Glomerular visceral epithelial cell (primary cell): ENCODE measurements around the gene INPP5A.
"Not testable (repeated sequence)": the region's sequence is repeated elsewhere in the genome, so short reads cannot be mapped to it uniquely, and the experiment has no call there.

ENCODE experiments used
- DNase-seq: peaks from one replicate; pipeline ENCODE4 v3.0.0-alpha.2; 2016; ENCODE audit errors: extremely low spot score

Gene INPP5A

GRCh38 chr10:132548869-132549268, 11.3 kb downstream of the INPP5A start:
- no peak for DNase-seq

- DNase-seq, result no peak
Measured at GRCh38 chr10:132549371-132549770, 11.8 kb downstream of the INPP5A start.

DNA sequence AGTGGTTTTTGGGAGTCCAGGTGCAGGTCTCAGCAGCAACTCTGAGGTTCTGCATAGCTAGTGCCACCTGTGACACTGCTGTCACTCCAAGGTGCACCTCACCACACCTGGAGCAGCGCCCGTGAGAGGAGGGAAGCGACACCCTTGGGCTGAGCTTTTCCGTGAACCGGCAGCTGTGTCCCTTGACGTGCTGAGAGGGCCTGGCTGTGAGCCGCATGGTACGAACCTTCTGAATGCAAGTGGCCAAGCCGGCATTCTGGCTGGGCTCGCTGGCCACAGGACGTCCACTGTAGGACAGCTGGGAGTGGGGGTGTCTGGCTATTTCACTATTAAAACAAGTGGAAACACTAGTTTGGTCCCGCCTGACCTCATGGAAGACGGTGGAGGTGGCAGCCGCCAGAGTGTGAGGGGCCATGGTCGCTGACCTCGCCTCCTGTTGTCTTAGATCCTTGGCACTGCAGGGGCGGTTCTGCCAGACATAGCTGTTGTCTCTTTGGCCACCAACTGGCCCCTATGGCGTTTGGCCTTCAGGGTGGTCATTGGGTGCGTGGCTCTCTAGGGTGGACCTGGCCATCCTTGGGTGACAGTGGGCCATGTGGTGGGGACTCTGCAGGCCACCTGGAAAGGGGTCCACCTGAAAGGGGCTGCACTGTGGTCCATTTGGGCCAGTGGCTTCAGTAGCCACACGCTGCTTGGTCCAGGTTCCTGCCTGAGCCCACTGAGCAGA, 12.9 kb downstream of the INPP5A start:
- DNase-seq, result no peak

DNA sequence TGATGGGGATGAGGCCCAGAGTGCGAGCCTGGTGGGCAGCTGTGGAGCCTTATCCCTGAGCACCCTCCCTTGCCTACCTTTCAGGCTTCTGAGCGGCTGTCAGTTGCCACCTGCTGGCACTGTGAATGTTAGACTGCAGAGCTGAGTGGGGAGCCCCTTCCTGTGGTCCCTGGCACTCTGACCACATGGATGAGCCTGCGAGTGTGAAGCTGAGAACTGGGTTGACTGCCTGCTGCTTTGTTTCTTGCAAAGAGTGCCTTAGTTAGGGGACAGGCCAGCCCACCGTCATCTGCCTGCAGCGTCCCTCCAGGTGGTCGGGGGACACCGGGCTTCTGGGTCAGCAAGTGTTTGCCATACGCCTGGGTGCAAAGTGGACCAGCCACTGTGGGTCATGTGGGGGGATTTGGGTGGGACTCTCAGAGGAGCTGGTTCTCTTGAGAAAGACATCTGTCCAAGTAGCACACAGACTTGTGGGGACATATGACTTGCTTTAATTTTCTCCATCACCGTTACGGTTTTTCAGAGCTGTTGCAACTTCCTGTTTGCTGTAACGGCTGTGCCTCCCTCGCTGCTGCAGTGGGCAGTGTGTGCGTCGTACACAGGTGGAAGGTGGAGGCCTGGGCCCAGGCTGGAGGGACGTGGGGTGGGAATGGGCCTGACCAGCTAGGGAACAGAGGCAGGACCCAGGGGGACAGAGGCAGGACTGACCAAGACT, 13.7 kb downstream of the INPP5A start:
- no peak for DNase-seq

DNA sequence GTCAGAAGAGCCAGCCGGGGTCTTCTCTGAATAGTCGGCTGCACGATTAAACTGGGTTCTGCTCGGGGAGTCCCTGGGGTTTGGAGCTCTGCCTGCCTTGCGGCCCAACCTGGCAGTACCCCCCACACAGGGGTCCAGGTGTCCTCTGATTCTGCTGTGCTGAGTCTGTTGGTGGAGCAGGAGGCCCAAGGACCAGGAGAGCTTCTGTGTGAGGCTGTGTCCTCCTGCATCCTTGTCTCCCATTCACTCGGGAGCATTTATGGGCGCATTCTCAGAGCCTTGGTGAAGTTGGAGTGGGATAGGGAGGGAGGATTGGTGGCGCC, 14.2 kb downstream of the INPP5A start:
- no peak for DNase-seq

GRCh38 chr10:132552635-132553034, 15.0 kb downstream of the INPP5A start:
- DNase-seq, result not testable (repeated sequence)

DNA sequence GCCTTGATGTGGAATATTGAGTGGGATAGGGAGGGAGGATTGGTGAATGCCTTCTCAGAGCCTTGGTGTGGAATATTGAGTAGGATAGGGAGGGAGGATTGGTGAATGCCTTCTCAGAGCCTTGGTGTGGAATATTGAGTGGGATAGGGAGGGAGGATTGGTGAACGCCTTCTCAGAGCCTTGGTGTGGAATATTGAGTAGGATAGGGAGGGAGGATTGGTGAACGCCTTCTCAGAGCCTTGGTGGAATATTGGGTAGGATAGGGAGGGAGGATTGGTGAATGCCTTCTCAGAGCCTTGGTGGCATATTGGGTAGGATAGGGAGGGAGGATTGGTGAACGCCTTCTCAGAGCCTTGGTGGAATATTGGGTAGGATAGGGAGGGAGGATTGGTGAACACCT, 16.0 kb downstream of the INPP5A start:
- DNase-seq, result not testable (repeated sequence)

GRCh38 chr10:132554053-132554990, 16.7 kb downstream of the INPP5A start:
- no peak for DNase-seq

DNA sequence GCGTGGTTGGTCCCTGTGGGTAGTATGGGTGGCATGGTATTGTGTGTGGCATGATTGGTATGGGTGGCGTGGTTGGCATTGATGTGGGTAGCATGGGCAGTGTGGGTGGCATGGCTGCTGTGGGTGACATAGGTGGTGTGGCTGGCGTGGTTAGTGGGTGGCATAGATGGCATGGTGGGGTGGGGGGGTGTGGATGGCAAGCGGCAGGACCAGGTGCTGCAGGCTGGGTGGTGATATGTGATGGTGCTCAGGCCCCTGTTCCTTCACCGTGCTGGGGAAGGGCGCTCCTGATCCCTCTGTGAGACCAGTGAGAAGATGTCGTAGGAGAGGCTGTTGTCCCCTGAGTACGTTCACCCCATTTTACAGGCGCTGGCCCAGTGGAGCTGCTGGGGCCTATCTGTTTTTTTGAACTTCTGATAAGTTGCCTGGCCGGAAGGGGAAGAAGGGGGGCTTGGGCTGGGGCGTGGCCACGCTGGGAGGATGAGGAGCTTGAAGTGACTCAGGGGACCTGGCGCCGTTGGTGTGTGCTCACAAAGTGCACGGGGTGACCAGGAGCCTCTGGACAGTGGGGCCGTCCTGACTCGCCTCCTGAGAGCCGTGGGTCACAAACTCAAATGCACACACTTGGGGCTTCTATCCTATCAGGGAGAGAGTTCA, 17.5 kb downstream of the INPP5A start:
- no peak for DNase-seq

GRCh38 chr10:132555648-132556575, 18.3 kb downstream of the INPP5A start:
- DNase-seq, result no peak

DNA sequence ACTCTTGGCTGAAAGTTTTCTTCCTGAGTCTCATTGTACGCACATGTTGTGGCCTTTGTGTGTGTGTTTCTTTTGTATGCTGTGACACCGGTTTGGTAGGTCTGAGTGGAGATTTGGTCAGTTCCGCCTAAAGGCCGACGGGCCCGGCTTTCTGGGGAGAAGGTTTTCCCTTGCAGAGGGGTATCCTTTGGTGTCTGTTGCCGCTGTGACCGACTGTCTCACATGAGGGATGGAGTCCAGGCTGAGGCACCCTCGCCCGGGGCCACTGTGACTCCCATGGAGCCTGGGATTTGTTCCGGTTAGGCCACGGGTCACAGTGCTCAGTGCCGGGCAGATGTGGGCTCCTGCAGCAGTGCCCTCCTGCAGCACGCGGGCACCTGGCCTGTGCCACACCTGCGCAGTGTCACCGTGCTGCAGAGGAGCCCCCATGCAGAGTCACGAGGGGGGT, 19.4 kb downstream of the INPP5A start:
- DNase-seq, result no peak

- DNase-seq, result no peak
Measured at GRCh38 chr10:132557696-132558515, 20.3 kb downstream of the INPP5A start.

DNA sequence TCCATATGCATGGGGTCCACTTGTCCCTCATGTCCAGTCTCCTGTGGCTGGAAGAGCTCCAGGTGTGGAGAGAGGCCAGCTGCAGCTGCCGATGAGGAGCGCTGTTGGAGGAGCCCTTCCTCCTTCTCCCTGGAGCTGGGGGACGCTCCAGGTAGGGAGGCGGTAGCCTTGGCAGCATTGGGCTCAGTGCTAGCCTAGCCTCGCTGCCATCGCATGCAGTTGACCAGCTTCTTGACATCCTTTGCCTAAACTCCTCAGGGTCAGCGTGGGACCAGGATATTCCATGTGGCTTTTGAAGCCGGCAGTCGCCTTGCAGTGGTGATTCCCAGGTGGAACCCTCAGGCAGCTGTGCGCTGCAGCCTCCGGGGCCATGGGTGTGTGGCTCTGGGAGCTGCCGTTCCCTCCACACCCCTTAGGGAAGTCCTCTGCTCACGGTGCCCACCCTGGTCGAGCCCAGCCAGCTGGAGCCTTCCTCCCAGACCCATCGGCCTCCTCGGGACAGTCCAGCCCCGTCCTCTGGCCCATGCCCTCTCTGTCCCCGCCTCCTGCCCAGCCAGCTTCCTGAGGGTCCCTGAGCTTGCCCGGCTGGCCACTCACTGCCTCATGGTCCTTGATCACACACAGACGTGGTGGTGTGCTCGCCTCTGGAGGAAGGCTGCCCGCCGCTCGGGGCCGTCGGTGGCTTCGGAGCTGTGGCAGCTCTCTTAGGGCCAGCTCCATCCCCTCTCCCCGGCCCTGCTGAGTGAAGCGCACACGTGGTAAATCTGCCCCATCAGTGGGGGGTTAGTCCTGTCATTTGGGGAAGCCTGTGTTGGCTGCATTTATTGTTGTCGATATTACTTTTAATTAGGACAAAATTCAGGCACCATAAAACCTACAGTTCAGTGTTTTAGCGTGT, 21.2 kb downstream of the INPP5A start:
- DNase-seq, result no peak

DNA sequence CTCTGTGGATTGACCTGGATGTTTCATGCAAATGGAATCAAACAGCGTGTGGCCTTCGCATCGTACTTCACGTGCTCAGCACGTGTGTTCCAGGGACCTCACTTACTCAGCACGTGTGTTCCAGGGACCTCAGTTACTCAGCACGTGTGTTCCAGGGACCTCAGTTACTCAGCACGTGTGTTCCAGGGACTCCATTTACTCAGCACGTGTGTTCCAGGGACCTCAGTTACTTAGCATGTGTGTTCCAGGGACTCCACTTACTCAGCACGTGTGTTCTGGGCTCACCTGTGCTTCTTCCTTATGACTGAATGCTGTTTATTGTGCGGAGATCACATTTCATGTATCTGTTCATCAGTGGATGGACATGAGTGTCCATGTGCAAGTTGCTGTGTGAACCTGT, 22.0 kb downstream of the INPP5A start:
- DNase-seq, result no peak

DNA sequence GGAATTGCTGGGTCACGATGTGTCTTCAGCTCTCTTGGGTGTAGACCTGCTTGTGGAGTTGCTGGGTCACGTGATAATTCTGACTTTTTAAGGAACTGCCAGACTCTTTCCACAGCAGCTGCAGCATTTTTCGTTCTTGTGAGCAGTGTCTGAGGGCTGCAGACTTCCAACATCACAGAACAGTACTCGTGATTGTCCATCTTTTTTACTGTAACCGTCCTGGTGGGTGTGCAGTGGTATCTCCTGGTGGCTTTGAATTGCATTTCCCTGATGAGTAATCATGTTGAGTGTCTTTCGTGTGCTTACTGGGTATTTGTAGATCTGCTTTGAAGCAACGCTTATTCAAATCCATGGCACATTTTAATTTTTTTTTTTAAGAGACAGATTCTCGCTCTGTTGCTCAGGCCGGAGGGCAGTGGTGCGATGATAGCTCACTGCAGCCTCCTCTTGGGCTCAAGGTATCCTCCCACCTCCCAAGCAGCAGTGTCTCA, 22.7 kb downstream of the INPP5A start:
- DNase-seq, result no peak

GRCh38 chr10:132562177-132562915, 24.8 kb downstream of the INPP5A start:
- no peak for DNase-seq

- DNase-seq, result no peak
Measured at GRCh38 chr10:132562916-132563456, 25.4 kb downstream of the INPP5A start.
